ENCODE results near the gene IL4I1. TPM values are rescaled to one million over a fixed set of nuclear protein-coding genes. Genes with fewer than 3 reads are reported as not detected.
A peak's percentile ranks its signal among the peaks of the same experiment; 100 is the strongest.

Gene IL4I1
- total RNA-seq, 1 experiment from 2014 or later, result 0.61 TPM

DNA sequence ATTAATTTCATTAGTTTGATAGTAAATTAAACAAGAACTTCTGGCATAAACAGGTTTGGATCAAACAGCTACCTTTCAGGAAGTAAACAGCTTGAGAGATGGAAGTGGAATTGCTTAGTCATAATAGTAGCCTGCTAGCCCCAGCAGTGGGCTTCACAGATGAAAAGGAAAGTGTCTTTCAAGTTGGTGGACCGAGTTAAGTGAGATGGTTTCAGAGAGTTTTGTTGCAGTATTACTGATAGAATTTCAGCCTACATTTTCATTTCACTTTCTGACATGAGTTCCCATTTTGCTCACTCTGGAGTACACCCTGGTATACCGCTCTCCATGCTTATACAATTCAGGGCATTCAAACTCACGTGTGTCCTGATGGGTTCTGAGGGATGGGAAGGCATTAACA, 47.7 kb downstream of the IL4I1 start:
- Histone ChIP-seq H2BK120ac (ENCODE audit: low read depth, low read length, poor library complexity, severe bottlenecking) (no peak overlapping the region), H3K23ac (ENCODE audit: insufficient read length, low read depth, low read length) (no peak overlapping the region), H2BK5ac (ENCODE audit: insufficient read length, low read length) (no peak overlapping the region), H4K91ac (ENCODE audit: insufficient read length, low read depth, low read length) (no peak overlapping the region), H3K56ac (ENCODE audit: insufficient read length, low read depth, low read length) (no peak overlapping the region), H3K18ac (ENCODE audit: insufficient read length, low read depth, low read length) (no peak overlapping the region), H3K9me3 (ENCODE audit: control insufficient read depth, low read depth, low read length) (no peaks in the 10 kb centered on the region), H4K20me1 (ENCODE audit: control insufficient read depth, insufficient read depth, insufficient read length) (peaks cover 3% of the 10 kb centered on the region), H2BK12ac (ENCODE audit: insufficient read length, low read depth, low read length) (no peak overlapping the region), H2AK5ac (ENCODE audit: insufficient read length, low read length) (no peak overlapping the region), H2BK15ac (ENCODE audit: low read depth, low read length) (no peak overlapping the region), H3K4ac (ENCODE audit: low read depth, low read length) (no peak overlapping the region), H3K23me2 (ENCODE audit: insufficient read length, low read depth, low read length, poor library complexity, severe bottlenecking) (peaks cover 10% of the 10 kb centered on the region), H2AFZ (ENCODE audit: low read length) (no peak overlapping the region), H3K4me1 (ENCODE audit: insufficient read depth, low read length) (no peaks in the 10 kb centered on the region; the same call in 1 of the 2 replicates), H3K27me3 (ENCODE audit: insufficient read depth, low read length) (no peaks in the 10 kb centered on the region), H3T11ph (ENCODE audit: low read length) (no peak overlapping the region), H3K14ac (ENCODE audit: insufficient read depth, low read length) (no peak overlapping the region), H3K79me2 (ENCODE audit: insufficient read depth, low read length) (peaks cover 9% of the 10 kb centered on the region; the same call in 1 of the 2 replicates), H4K5ac (ENCODE audit: insufficient read length, low read depth, low read length) (no peak overlapping the region), H3K9ac (ENCODE audit: extremely low read depth, insufficient read length, low read length) (no peak overlapping the region), H3K27ac (ENCODE audit: insufficient read length, low read depth, low read length) (no peak overlapping the region), H3K79me1 (ENCODE audit: insufficient read depth, low read depth, low read length, poor library complexity, severe bottlenecking) (peaks cover 9% of the 10 kb centered on the region), H3K4me2 (ENCODE audit: insufficient read depth, insufficient read length, low read length) (no peak overlapping the region), H4K8ac (replicated peaks; ENCODE audit: insufficient read length, low read depth, low read length) (no peak overlapping the region), H2BK20ac (ENCODE audit: low read depth, low read length, poor library complexity, severe bottlenecking) (no peak overlapping the region)
- peak overlapping the region; percentile 6 to 61; a peak in 2 of 5 replicates for H3K4me3 Mint-ChIP-seq
- H3K36me3 Mint-ChIP-seq (ENCODE audit: insufficient read depth in 1 of 3, low read depth in 3 of 3), result peaks cover 25 to 34% (median 26%) of the 10 kb centered on the region in 3 experiments
- H3K9me3 Mint-ChIP-seq, result peaks cover 0 to 4% of the 10 kb centered on the region in 2 experiments; a peak in 2 of 5 replicates
- no peaks in the 10 kb centered on the region; the same call in 1 of the 2 replicates for H3K27me3 Mint-ChIP-seq (ENCODE audit: low read depth)
- no CpG with 5 or more reads among the region's 3 CpGs for WGBS (ENCODE audit: extremely low coverage, insufficient read length, low lambda C conversion rate)
- no peak for DNase-seq
- no peak overlapping the region for H3K27ac Mint-ChIP-seq
- TF ChIP-seq, protein P1, sequence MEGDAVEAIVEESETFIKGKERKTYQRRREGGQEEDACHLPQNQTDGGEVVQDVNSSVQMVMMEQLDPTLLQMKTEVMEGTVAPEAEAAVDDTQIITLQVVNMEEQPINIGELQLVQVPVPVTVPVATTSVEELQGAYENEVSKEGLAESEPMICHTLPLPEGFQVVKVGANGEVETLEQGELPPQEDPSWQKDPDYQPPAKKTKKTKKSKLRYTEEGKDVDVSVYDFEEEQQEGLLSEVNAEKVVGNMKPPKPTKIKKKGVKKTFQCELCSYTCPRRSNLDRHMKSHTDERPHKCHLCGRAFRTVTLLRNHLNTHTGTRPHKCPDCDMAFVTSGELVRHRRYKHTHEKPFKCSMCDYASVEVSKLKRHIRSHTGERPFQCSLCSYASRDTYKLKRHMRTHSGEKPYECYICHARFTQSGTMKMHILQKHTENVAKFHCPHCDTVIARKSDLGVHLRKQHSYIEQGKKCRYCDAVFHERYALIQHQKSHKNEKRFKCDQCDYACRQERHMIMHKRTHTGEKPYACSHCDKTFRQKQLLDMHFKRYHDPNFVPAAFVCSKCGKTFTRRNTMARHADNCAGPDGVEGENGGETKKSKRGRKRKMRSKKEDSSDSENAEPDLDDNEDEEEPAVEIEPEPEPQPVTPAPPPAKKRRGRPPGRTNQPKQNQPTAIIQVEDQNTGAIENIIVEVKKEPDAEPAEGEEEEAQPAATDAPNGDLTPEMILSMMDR (conservative IDR thresholded peaks at IDR 0.05), result no peak
- H3K4me1 Mint-ChIP-seq, result peaks cover 22 to 27% of the 10 kb centered on the region in 2 experiments

Measured in H9 (cell line).